ENCODE results near the gene LRRC4B.

- no peak for TF ChIP-seq FOXJ3 (CRISPR knock-in tag; IDR thresholded peaks at IDR 0.05; ENCODE audit: borderline replicate concordance)
- TF ChIP-seq POLR2A (IDR thresholded peaks at IDR 0.05; ENCODE audit: insufficient read depth in 1 of 2, low read depth in 2 of 2, low read length in 2 of 2), result no peak
- TF ChIP-seq MBNL3 (CRISPR knock-in tag; conservative IDR thresholded peaks at IDR 0.05), result no peak
- TF ChIP-seq REST (IDR thresholded peaks at IDR 0.05; ENCODE audit: borderline replicate concordance in 1 of 2, low read depth in 1 of 2, low read length in 2 of 2), result no peak
- TF ChIP-seq CTCF (CRISPR knock-in tag; IDR thresholded peaks at IDR 0.05), result no peak
- no peak for TF ChIP-seq SUZ12 (IDR thresholded peaks at IDR 0.05; ENCODE audit: low read depth, low read length)
- TF ChIP-seq NBN (conservative IDR thresholded peaks at IDR 0.05), result no peak
- TF ChIP-seq SKIL (CRISPR knock-in tag; IDR thresholded peaks at IDR 0.05; ENCODE audit: borderline replicate concordance), result no peak
- no peak for TF ChIP-seq MAX (IDR thresholded peaks at IDR 0.05)
- TF ChIP-seq ZNF17 (CRISPR knock-in tag; IDR thresholded peaks at IDR 0.05), result no peak
- TF ChIP-seq ZNF563 (CRISPR knock-in tag; IDR thresholded peaks at IDR 0.05), result no peak
- no peak for TF ChIP-seq TAF1 (CRISPR knock-in tag; IDR thresholded peaks at IDR 0.05)
- no peak for TF ChIP-seq HMGXB4 (CRISPR knock-in tag; IDR thresholded peaks at IDR 0.05; ENCODE audit: borderline replicate concordance in 1 of 2, low read depth in 1 of 2)
These were observed 58.9 kb downstream of the LRRC4B start for GRCh38 chr19:50509366-50509765.

Measured in HepG2 (cell line).